ENCODE data around the gene ZSWIM5.
"Not testable (repeated sequence)": the region's sequence is repeated elsewhere in the genome, so short reads cannot be mapped to it uniquely, and the experiment has no call there.

The ZSWIM5 gene

DNA sequence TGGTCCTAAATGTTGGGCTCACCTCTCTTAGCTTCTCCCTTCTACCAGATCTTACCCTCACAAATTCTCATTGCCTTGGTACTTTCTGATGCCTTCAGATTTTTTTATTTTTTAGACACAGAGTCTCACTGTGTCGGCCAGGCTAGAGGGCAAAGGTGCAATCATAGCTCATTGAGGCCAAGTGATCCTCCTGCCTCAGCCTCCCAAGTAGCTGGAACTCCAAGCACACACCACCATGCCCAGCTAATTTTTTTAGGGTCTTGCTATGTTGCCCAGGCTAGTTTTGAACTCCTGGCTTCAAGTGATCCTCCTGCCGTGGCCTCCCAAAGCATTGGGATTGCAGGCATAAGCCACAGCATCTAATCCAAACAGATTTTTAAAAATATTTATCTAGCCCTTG, 69.4 kb downstream of the ZSWIM5 start:
- DNase-seq, result no peak

- DNase-seq, result no peak
Observed at GRCh38 chr1:45135316-45135715, 71.1 kb downstream of the ZSWIM5 start.

DNA sequence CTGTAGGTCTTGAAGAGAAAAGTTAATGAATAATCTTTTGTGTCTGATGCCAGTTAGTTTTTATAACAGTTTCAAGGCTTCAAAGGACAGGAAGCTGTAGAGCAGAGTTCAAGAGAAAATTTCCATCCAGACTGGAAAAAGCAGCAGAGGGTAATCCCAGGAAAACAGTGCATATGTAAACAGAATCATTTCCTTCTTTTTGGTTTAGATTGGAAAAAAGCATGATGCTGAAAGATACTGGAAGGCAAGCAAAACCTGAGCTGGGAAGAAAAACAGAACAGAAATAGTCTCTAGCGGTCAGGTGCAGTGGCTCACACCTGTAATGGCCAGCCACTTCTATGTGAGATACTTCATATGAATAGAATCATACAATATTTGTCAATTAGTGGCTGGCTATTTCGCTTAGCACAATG, 71.9 kb downstream of the ZSWIM5 start:
- DNase-seq, result no peak

DNA sequence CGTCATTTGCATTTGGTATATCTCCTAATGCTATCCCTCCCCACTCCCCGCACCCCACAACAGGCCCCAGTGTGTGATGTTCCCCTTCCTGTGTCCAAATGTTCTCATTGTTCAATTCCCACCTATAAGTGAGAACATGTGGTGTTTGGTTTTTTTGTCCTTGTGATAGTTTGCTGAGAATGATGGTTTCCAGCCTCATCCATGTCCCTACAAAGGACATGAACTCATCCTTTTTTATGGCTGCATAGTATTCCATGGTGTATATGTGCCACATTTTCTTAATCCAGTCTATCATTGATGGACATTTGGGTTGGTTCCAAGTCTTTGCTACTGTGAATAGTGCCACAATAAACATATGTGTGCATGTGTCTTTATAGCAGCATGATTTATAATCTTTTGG, 73.7 kb downstream of the ZSWIM5 start:
- not testable (repeated sequence) for DNase-seq

- DNase-seq, result no peak
Observed at GRCh38 chr1:45123358-45123757, 83.0 kb downstream of the ZSWIM5 start.

- DNase-seq, result no peak
Observed at GRCh38 chr1:45122724-45123123, 83.7 kb downstream of the ZSWIM5 start.

DNA sequence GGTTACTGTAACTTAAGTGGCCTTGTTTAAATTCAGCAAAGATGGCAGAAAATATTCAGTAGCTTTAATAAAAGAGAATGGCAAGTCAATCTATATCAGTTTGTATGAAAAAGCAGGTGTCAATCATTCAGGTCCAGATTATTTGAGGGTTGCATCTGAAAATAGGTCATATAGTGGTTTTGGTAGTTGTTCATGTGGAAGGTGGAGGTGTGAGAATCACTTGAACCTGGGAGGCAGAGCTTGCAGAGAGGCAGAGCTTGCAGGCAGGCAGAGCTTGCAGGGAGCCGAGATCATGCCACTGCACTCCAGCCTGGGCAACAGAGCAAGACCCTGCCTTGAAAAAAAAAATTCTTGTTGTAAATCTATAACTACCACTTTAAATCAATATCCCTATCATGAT, 88.6 kb downstream of the ZSWIM5 start:
- no peak for DNase-seq

DNA sequence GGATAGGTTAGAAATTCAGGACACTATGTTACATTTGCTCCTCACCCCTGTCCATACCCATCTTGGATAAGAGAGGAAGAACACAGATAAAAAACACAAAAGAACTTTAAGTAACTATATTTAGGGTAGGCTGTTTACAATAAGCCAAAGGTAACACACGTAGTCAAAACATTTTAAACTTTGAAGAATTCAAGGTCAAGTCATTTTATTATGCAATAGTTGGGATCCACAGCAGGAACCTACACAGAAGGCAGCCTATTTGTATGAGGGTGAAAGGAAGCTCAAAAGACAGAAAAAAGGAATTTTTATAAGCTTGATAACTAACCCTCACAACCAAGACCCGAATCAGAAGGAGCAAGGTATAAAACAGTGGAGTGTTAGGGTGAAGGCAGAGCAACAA, 89.6 kb downstream of the ZSWIM5 start:
- DNase-seq, result no peak

DNA sequence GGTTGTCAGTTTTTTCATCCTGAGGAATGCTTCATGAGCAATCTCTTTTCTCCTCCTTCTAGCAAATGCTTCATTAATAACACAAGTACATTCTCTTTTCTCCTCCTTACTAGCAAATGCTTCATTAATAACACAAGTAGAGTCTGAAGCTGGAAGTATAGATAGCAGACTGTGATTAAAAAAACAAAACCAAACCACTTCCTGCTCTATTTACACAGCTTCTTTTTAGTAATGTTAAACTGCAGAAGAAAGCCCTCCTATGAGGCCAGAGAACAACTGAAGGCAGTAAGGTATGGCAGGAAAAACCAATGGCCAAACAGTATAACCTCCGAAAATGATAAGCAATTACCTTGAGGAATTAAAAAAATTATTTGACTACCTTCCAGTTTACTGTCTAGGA, 90.1 kb downstream of the ZSWIM5 start:
- no peak for DNase-seq

GRCh38 chr1:45115198-45115597, 91.2 kb downstream of the ZSWIM5 start:
- not testable (repeated sequence) for DNase-seq

DNA sequence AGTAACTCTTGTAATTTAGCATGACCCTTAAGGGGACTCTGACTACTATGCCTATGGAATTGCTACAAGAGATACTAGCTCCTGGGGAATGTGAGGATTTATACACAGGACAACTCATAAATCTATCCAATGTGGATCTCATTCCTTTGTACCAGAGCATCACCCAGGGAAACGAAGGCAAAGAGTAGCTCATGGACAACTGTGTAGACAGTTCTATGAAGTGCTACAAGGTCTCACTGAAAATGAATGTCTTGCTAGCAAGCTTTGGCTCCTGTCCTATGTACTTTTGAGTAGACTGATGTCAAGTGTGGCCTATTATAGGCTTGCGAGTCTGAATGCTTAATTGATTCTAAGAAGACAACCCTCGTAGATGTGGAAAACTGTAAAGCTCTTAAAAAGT, 93.7 kb downstream of the ZSWIM5 start:
- DNase-seq, result no peak

DNA sequence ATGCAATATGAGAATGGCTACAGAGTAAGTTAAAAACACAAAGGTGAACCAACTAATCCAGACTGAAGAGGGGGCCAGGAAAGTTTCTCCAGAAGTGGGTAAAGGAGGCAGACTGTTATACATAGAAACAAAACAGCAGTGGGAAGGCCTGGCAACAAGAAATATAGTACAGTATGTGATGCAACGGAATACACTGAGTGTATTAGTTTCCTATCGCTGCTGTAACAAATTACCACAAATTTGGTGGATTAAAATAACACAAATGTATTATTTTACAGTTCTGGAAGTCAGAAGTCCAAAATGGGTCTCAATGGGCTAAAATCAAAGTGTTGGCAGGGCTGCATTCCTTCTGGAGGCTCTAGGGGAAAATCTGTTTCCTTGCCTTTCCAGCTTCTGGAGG, 95.2 kb downstream of the ZSWIM5 start:
- no peak for DNase-seq

- no peak for DNase-seq
Observed at GRCh38 chr1:45107782-45108181, 98.6 kb downstream of the ZSWIM5 start.

GRCh38 chr1:45106864-45107263, 99.5 kb downstream of the ZSWIM5 start:
- not testable (repeated sequence) for DNase-seq

DNA sequence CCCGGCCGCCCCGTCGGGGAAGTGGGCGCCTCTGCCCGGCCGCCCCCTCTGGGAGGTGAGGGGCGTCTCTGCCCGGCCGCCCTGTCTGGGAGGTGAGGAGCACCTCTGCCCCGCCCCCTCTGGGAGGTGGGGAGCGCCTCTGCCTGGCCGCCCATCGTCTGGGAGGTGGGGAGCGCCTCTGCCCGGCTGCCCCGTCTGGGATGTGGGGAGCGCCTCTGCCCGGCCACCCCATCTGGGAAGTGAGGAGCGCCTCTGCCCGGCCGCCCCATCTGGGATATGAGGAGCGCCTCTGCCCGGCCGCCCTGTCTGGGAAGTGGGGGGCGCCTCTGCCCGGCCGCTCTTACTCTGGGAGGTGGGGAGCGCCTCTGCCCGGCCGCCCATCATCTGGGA, 100.3 kb downstream of the ZSWIM5 start:
- not testable (repeated sequence) for DNase-seq

DNA sequence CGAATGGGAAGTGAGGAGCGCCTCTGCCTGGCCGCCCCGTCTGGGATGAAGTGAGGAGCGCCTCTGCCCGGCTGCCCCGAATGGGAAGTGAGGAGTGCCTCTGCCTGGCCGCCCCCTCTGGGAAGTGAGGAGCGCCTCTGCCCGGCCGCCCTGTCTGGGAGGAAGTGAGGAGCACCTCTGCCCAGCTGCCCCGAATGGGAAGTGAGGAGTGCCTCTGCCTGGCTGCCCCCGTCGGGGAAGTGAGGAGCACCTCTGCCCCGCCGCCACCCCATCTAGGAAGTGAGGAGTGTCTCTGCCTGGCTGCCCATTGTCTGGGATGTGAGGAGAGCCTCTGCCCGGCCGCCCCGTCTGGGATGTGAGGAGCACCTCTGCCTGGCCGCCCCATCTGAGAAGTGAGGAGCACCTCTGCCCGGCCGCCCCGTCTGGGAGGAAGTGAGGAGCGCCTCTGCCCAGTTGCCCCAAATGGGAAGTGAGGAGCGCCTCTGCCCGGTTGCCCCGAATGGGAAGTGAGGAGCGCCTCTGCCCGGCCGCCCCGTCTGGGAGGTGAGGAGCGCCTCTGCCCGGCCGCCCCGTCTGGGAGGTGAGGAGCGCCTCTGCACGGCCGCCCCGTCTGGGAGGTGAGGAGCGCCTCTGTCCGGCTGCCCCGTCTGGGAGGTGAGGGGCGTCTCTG, 100.8 kb downstream of the ZSWIM5 start:
- DNase-seq, result not testable (repeated sequence)

DNA sequence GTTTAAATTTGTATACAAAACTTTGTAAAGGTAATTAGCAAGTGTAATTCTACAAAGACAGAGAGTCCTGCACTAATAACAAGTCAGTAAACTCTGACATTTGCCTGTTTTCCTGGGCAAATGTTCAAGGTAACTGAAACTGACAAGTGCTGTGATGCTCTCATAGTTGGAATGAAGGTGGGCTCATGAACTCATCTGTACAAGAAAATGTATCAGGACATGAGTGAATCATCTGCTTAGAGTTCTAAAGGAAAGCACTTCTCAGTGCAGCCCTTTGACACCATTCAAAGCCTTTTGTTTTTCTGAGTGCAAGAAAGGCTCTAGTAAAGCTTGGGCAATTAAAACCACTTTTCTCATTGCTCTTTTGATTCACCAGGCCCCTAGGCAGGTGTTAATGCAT, 102.9 kb downstream of the ZSWIM5 start:
- DNase-seq, result no peak

GRCh38 chr1:45101947-45102346, 104.5 kb downstream of the ZSWIM5 start:
- no peak for DNase-seq

DNA sequence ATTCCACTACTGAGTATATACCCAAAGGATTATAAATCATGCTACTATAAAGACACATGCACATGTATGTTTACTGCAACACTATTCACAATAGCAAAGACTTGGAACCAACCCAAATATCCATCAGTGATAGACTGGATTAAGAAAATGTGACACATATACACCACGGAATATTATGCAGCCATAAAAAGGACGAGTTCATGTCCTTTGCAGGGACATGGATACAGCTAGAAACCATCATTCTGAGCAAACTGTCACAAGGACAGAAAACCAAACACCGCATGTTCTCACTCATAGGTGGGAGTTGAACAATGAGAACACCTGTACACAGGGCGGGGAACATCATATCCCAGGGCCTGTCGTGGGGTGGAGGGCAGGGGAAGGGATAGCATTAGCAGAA, 104.9 kb downstream of the ZSWIM5 start:
- DNase-seq, result not testable (repeated sequence)

DNA sequence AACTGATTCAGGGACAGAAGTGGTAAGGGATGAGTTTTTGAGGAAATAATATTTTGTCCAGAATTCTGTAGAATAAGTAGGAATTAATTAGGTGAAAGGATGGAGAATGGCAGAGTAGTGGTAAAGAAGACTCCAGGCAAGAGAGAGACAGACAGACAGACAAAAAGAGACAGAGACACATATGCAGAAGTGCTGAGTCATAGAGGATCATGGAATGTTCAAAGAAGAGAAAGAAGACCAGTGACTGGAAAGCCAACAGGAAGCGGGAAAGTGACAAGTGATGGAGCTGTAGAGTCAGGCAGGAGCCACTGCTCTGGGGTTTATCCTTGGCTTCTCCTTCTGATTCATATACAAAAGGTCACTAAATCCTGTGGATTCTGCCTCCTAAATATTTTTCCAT, 108.5 kb downstream of the ZSWIM5 start:
- DNase-seq, result no peak

- DNase-seq, result no peak
Observed at GRCh38 chr1:45097079-45097478, 109.3 kb downstream of the ZSWIM5 start.

GRCh38 chr1:45095450-45095849, 111.0 kb downstream of the ZSWIM5 start:
- no peak for DNase-seq

GRCh38 chr1:45094371-45094770, 112.0 kb downstream of the ZSWIM5 start:
- DNase-seq, result not testable (repeated sequence)

- no peak for DNase-seq
Observed at GRCh38 chr1:45093334-45093733, 113.1 kb downstream of the ZSWIM5 start.

GRCh38 chr1:45089711-45090110, 116.7 kb downstream of the ZSWIM5 start:
- no peak for DNase-seq

GRCh38 chr1:45084562-45084961, 121.8 kb downstream of the ZSWIM5 start:
- no peak for DNase-seq

Data from NK-92 treated with Interleukin-12 subunit alpha and Interleukin-12 subunit beta, amount 100 ng/mL, for 24 hours (cell line).